ENCODE results near the gene MUC13.

MUC13 gene

GRCh38 chr3:124916837-124917409, 17.6 kb downstream of the MUC13 start:
- DNase-seq (ENCODE audit: low spot score), result no peak
- CTCF ChIA-PET, result interaction anchor here (0.6 to 0.9 kb wide), 2 partner anchors 78 to 89 kb away, joined by 3 read pairs; no protein-coding TSS in a partner anchor
- POLR2A ChIA-PET (ENCODE audit: low non-redundant PET), result no interaction called here
- no peak overlapping the region for H3K27ac ChIP-seq
- no peak for TF ChIP-seq CTCF (conservative IDR thresholded peaks at IDR 0.05; ENCODE audit: low read depth)

- H3K27ac ChIP-seq, result no peak overlapping the region
- no peak for TF ChIP-seq CTCF (conservative IDR thresholded peaks at IDR 0.05; ENCODE audit: low read depth)
- ChIA-PET CTCF (interaction anchor here (0.6 kb wide), 1 partner anchor 562 kb away, joined by 4 read pairs; no protein-coding TSS in a partner anchor), POLR2A (ENCODE audit: low non-redundant PET) (no interaction called here)
- no peak for DNase-seq (ENCODE audit: low spot score)
Observed at GRCh38 chr3:124915254-124915653, 19.3 kb downstream of the MUC13 start.

GRCh38 chr3:124907957-124908356, 26.6 kb downstream of the MUC13 start:
- no peak for TF ChIP-seq CTCF (conservative IDR thresholded peaks at IDR 0.05; ENCODE audit: low read depth)
- no peak for DNase-seq (ENCODE audit: low spot score)
- no peak overlapping the region for H3K27ac ChIP-seq
- ChIA-PET CTCF (no interaction called here), POLR2A (ENCODE audit: low non-redundant PET) (no interaction called here)

GRCh38 chr3:124904835-124905492, 29.6 kb downstream of the MUC13 start:
- DNase-seq (ENCODE audit: low spot score), result no peak
- ChIA-PET CTCF (interaction anchor here (0.5 to 2.2 kb wide), 6 partner anchors 10 to 532 kb away, joined by 3 to 16 read pairs (median 6); no protein-coding TSS in a partner anchor), POLR2A (ENCODE audit: low non-redundant PET) (no interaction called here)
- H3K27ac ChIP-seq, result no peak overlapping the region
- no peak for TF ChIP-seq CTCF (conservative IDR thresholded peaks at IDR 0.05; ENCODE audit: low read depth)

GRCh38 chr3:124903896-124904834, 30.4 kb downstream of the MUC13 start:
- no peak for TF ChIP-seq CTCF (conservative IDR thresholded peaks at IDR 0.05; ENCODE audit: low read depth)
- ChIA-PET CTCF (interaction anchor here (0.6 to 2.0 kb wide), 3 partner anchors 25 to 170 kb away, joined by 3 to 7 read pairs (median 3); no protein-coding TSS in a partner anchor), POLR2A (ENCODE audit: low non-redundant PET) (no interaction called here)
- no peak for DNase-seq (ENCODE audit: low spot score)
- H3K27ac ChIP-seq, result no peak overlapping the region
